ENCODE results near the gene CDC42BPA. TPM values are rescaled to one million over a fixed set of nuclear protein-coding genes. Genes with fewer than 3 reads are reported as not detected.

CDC42BPA gene
- total and polyA plus RNA-seq, 9 of the 15 experiments (the other 6 are each of a cell fraction or from before 2014, with no cell fraction given), result 8.0 to 77.5 (median 52.1) TPM

GRCh38 chr1:227192163-227192562 lies 126.1 kb downstream of the CDC42BPA start (continued):
- TF ChIP-seq ZBTB8A (IDR thresholded peaks at IDR 0.05; ENCODE audit: partially characterized antibody), result no peak
- TF ChIP-seq MYC (IDR thresholded peaks at IDR 0.05; ENCODE audit: low read depth, low read length), result no peak
- no peak for TF ChIP-seq MYC (CRISPR knock-in tag; IDR thresholded peaks at IDR 0.05; ENCODE audit: borderline replicate concordance, low read depth)
- TF ChIP-seq PKNOX1 (IDR thresholded peaks at IDR 0.05), result no peak
- no peak for TF ChIP-seq ARID4B (CRISPR knock-in tag; IDR thresholded peaks at IDR 0.05)
- TF ChIP-seq ZBTB1 (CRISPR knock-in tag; IDR thresholded peaks at IDR 0.05; ENCODE audit: borderline replicate concordance, low read depth), result no peak
- no peak for TF ChIP-seq XRCC3 (IDR thresholded peaks at IDR 0.05)
- TF ChIP-seq ZNF324 (CRISPR knock-in tag; IDR thresholded peaks at IDR 0.05), result no peak
- TF ChIP-seq SRSF9 (IDR thresholded peaks at IDR 0.05; ENCODE audit: borderline replicate concordance, low read depth, low read length), result no peak
- TF ChIP-seq LCOR (CRISPR knock-in tag; IDR thresholded peaks at IDR 0.05), result no peak
- TF ChIP-seq AFF4 (CRISPR knock-in tag; IDR thresholded peaks at IDR 0.05), result no peak
- TF ChIP-seq BACH1 (tag; IDR thresholded peaks at IDR 0.05), result peak; percentile 69
- TF ChIP-seq EWSR1 (IDR thresholded peaks at IDR 0.05; ENCODE audit: borderline replicate concordance, low read depth, partially characterized antibody), result no peak
- peak; percentile 54; the same call in 1 of the 2 replicates for TF ChIP-seq TFAP4 (CRISPR knock-in tag; IDR thresholded peaks at IDR 0.05; ENCODE audit: borderline replicate concordance)
- TF ChIP-seq ZNF444 (CRISPR knock-in tag; IDR thresholded peaks at IDR 0.05), result no peak
- no peak for TF ChIP-seq STAT5A (IDR thresholded peaks at IDR 0.05; ENCODE audit: borderline replicate concordance, low read length)
- TF ChIP-seq ATF4 (CRISPR knock-in tag; IDR thresholded peaks at IDR 0.05), result no peak
